A673 (cell line): ENCODE data around the gene COL13A1. TPM values are rescaled to one million over a fixed set of nuclear protein-coding genes. Genes with fewer than 3 reads are reported as not detected.

Source experiments
- BruUV-seq: library from RNA; stranded (reverse); fragments of 400-500 nt; replicated peaks from 2 replicates; lab custom pipeline; 2021; lab: Mats Ljungman, UMichigan
- CTCF ChIA-PET: fragments of 300-600 bp; sonication (Branson Sonifier 250); formaldehyde crosslinking; loops from one replicate; lab custom pipeline; 2022; ENCODE audit warnings: antibody characterized with exemption; lab: Charles Lee
- POLR2A ChIA-PET: fragments of 300-600 bp; sonication (Branson Sonifier 250); formaldehyde crosslinking; loops from one replicate; lab custom pipeline; 2022; ENCODE audit warnings: antibody characterized with exemption; ENCODE audit not compliant: low non-redundant PET; lab: Charles Lee
- DNase-seq: peaks from one replicate; pipeline ENCODE4 v3.0.0-alpha.2; 2015; ENCODE audit warnings: low spot score
- H3K27ac ChIP-seq: fragments of 200-600 bp; sonication (generic); 2 replicates; pipeline ENCODE4 v1.5.1; 2016; ENCODE audit warnings: mixed run types, low read depth, mild to moderate bottlenecking, mixed read lengths, antibody characterized with exemption, low read length; ENCODE audit not compliant: poor library complexity, severe bottlenecking
- H3K27me3 ChIP-seq: fragments of 200-600 bp; sonication (generic); replicated peaks from 2 replicates; pipeline ENCODE4 v1.6.1; 2017; ENCODE audit warnings: mixed run types, low read depth, mild to moderate bottlenecking, mixed read lengths, antibody characterized with exemption, low read length; ENCODE audit not compliant: insufficient read depth, poor library complexity
- H3K36me3 ChIP-seq: fragments of 200-600 bp; sonication (generic); 2 replicates; pipeline ENCODE4 v1.6.1; 2016; ENCODE audit warnings: mixed run types, mild to moderate bottlenecking, mixed read lengths, antibody characterized with exemption, low read length; ENCODE audit not compliant: insufficient read depth, poor library complexity, severe bottlenecking
- H3K4me1 ChIP-seq: fragments of 200-600 bp; sonication (generic); 2 replicates; pipeline ENCODE4 v1.6.1; 2017; ENCODE audit warnings: mixed run types, mild to moderate bottlenecking, mixed read lengths, antibody characterized with exemption, low read length; ENCODE audit not compliant: insufficient read depth, poor library complexity, severe bottlenecking
- H3K4me3 ChIP-seq: fragments of 200-600 bp; sonication (generic); 2 replicates; pipeline ENCODE4 v1.5.1; 2016; ENCODE audit warnings: low read depth, mixed run types, mild to moderate bottlenecking, mixed read lengths, low read length; ENCODE audit not compliant: poor library complexity, severe bottlenecking
- H3K9me3 ChIP-seq: fragments of 200-600 bp; sonication (generic); 2 replicates; pipeline ENCODE4 v1.6.1; 2016; ENCODE audit warnings: mixed run types, low read depth, mild to moderate bottlenecking, mixed read lengths, antibody characterized with exemption, low read length; ENCODE audit not compliant: poor library complexity, severe bottlenecking
- EZH2 ChIP-seq: fragments of 200-600 bp; sonication (generic); IDR thresholded peaks from 2 replicates; pipeline ENCODE4 v1.6.1; 2017; ENCODE audit warnings: borderline replicate concordance, low read depth, mild to moderate bottlenecking, mixed read lengths, antibody characterized with exemption, low read length; ENCODE audit not compliant: poor library complexity, severe bottlenecking
- intact Hi-C: fragments of 100-400 bp; cut with micrococcal nuclease; formaldehyde crosslinking; loops from one replicate; pipeline ENCODE4 v1.10.0; 2022; ENCODE audit not compliant: unreplicated experiment
- total RNA-seq: library from RNA; stranded (reverse); gene quantifications from 2 replicates; pipeline ENCODE4 v1.2.3, GENCODE V29; 2021
- TF ChIP-seq, protein P1 (sequence below): fragments of 300-800, 200-600 bp; sonication (generic); conservative IDR thresholded peaks from 2 replicates; pipeline ENCODE4 v1.5.1; 2017; ENCODE audit warnings: low read depth, mild to moderate bottlenecking, antibody characterized with exemption, low read length, moderate library complexity, mixed read lengths

COL13A1 gene
- total RNA-seq, 1 experiment from 2014 or later = 2.0 TPM

DNA sequence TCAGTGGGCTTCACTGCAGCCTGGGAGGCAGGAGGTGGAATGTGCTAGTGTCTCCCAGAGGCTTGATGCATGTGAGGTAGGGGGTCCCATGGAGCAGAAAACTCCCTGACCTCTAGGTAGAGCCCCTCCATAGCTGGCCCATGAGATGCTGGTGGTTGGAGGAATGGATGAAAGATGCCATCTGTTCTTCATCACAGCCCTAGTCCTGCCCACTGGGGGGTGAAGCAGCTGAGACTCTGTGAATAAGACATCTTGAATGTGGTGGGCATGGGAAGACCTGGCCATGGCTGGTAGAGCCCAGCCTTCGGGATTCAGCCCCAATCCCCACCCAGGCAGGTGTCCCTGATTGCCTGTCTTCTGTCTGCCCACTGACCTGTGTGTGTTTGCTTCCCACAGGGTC is 92.5 kb downstream of the COL13A1 start:
- BruUV-seq = no TSS peak
- no peaks in the 10 kb centered on the region for H3K9me3 ChIP-seq
- H3K36me3 ChIP-seq = no peaks in the 10 kb centered on the region
- no peak overlapping the region for H3K4me3 ChIP-seq
- no peak for DNase-seq
- H3K27me3 ChIP-seq = no peaks in the 10 kb centered on the region
- ChIA-PET POLR2A (interaction anchor here (0.6 kb wide), 2 partner anchors 87 to 147 kb away, joined by 4 to 5 read pairs; no protein-coding TSS in a partner anchor), CTCF (no interaction called here)
- H3K4me1 ChIP-seq = peaks cover 6% of the 10 kb centered on the region
- TF ChIP-seq, protein P1, sequence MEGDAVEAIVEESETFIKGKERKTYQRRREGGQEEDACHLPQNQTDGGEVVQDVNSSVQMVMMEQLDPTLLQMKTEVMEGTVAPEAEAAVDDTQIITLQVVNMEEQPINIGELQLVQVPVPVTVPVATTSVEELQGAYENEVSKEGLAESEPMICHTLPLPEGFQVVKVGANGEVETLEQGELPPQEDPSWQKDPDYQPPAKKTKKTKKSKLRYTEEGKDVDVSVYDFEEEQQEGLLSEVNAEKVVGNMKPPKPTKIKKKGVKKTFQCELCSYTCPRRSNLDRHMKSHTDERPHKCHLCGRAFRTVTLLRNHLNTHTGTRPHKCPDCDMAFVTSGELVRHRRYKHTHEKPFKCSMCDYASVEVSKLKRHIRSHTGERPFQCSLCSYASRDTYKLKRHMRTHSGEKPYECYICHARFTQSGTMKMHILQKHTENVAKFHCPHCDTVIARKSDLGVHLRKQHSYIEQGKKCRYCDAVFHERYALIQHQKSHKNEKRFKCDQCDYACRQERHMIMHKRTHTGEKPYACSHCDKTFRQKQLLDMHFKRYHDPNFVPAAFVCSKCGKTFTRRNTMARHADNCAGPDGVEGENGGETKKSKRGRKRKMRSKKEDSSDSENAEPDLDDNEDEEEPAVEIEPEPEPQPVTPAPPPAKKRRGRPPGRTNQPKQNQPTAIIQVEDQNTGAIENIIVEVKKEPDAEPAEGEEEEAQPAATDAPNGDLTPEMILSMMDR = no peak
- TF ChIP-seq EZH2 = no peak
- intact Hi-C loops = no loop called here
- H3K27ac ChIP-seq = no peak overlapping the region

DNA sequence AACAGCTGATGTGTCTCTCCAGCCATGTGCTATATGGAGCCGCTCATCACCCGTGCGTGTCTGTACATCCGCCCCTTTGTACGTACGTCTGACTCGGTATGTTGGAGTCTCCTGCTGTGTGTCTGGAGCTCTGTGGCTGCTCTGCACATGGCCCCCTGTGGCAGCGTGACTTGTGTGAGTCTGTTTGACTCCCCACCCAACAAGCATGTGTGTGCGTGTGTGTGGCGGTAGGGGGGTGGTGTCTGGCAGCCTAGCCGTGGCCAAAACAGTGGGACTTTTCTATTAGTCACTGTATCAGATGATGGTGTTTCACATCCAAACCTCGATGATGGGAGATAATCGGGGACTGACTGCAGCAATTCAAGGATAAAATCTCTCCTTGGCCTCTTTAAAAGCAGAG is 94.1 kb downstream of the COL13A1 start:
- no TSS peak for BruUV-seq

DNA sequence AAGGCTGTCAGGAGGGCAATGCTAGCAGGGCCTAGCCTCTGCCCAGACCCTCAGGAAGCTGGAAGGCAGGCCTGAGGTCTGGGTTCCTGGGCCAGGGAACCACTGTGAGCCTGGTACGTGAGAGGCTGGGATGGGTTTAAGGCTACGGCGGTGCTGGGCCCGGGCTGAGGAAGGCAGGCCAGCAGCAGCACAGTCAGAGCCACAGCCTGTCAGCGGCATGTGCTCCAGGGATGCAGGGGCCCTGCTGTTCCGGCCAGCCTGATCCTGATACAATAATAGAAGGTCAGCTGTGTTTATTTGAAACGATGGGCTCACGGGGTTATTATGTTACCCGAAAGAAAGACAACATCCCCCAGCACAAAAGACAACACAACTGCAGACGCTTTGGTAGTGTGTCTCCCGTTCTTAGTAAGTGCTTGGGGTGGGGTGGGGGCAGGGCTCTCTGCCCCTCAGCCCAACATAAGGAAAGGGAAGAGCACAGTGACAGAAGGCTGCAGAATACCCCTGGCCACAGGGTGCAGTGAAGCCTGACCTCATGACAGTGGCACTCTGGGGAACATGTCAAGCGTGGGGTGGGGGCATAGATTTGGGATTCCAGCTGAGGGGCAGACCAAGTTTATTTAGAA is 95.0 kb downstream of the COL13A1 start:
- TF ChIP-seq, protein P1 = no peak
- TF ChIP-seq EZH2 = no peak
- H3K4me1 ChIP-seq = peaks cover 7% of the 10 kb centered on the region
- intact Hi-C loops = no loop called here
- no peaks in the 10 kb centered on the region for H3K36me3 ChIP-seq
- H3K4me3 ChIP-seq = no peak overlapping the region
- ChIA-PET CTCF (no interaction called here), POLR2A (no interaction called here)
- no TSS peak for BruUV-seq
- H3K27ac ChIP-seq = no peak overlapping the region
- no peaks in the 10 kb centered on the region for H3K9me3 ChIP-seq
- no peak for DNase-seq
- no peaks in the 10 kb centered on the region for H3K27me3 ChIP-seq

More for the DNA sequence above, 94.1 kb downstream of the COL13A1 start:
- no peak overlapping the region for H3K4me3 ChIP-seq
- intact Hi-C loops = no loop called here
- peak; percentile 52 for DNase-seq
- no peaks in the 10 kb centered on the region for H3K36me3 ChIP-seq
- H3K27me3 ChIP-seq = no peaks in the 10 kb centered on the region
- POLR2A ChIA-PET = no interaction called here
- no peak for TF ChIP-seq EZH2
- TF ChIP-seq, protein P1 = no peak
- H3K4me1 ChIP-seq = peaks cover 6% of the 10 kb centered on the region
- CTCF ChIA-PET = no interaction called here
- no peaks in the 10 kb centered on the region for H3K9me3 ChIP-seq
- H3K27ac ChIP-seq = no peak overlapping the region
